DMS153 (cell line): ENCODE results near the gene MAOA.
A peak's percentile ranks its signal among the peaks of the same experiment; 100 is the strongest.
"Not testable (repeated sequence)": the region's sequence is repeated elsewhere in the genome, so short reads cannot be mapped to it uniquely, and the experiment has no call there.

Experiments
- DNase-seq: peaks from one replicate; lab custom pipeline; 2025; lab: John Stamatoyannopoulos, UW

MAOA gene

DNA sequence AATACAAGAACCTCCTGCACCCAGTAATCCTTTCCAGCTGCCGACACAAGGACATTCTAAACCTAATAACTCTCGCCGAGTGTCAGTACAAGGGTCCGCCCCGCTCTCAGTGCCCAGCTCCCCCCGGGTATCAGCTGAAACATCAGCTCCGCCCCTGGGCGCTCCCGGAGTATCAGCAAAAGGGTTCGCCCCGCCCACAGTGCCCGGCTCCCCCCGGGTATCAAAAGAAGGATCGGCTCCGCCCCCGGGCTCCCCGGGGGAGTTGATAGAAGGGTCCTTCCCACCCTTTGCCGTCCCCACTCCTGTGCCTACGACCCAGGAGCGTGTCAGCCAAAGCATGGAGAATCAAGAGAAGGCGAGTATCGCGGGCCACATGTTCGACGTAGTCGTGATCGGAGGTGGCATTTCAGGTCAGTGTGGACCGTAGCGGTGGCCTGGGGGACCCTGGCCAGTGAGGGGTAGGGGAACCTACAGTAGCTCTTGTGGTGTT, at the start of gene MAOA:
Gene MAOA (plus strand): TSS at position 295 of the 490 bp plus-strand sequence. CDS start 43 bp downstream, at position 338.
- DNase-seq: no peak

DNA sequence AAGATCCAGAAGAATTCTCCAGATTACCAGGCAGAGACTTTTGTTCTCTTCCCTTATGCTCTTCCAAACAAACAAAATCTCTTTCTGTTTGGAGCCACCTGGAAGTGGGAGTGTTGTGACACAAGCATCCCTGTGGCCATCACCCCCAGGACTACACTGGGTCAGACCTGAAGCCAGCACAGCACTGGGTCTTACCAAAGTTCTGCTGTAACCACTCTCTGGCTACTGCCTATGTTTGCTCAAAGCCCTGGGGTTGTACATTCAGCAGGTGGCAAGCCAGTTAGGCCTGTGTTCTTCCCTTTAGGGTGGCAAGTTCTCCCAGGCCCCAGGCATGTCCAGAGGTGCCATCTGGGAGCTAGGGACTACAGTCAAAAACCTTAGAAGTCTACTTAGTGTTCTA, 43.7 kb upstream of the MAOA start:
- DNase-seq: no peak

DNA sequence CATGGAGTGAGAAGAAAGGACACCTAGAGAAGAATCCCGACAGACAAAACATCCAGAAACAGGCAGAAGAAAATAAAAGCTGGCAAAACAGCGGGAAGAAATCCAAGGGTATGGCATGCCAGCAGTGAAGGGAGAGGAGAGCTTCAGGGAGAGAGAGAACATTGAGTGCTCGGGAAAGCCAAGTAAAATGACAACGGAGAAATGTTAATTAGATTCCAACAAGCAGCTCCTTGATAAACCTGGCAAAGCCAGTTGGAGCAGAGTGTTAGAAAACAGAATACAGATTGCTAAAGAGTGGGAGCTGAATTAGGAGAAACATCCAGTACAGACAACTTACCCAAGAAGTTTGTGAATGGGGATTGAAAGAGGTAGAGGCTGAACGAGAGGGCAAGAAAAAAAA, 40.4 kb upstream of the MAOA start:
- DNase-seq: no peak

DNA sequence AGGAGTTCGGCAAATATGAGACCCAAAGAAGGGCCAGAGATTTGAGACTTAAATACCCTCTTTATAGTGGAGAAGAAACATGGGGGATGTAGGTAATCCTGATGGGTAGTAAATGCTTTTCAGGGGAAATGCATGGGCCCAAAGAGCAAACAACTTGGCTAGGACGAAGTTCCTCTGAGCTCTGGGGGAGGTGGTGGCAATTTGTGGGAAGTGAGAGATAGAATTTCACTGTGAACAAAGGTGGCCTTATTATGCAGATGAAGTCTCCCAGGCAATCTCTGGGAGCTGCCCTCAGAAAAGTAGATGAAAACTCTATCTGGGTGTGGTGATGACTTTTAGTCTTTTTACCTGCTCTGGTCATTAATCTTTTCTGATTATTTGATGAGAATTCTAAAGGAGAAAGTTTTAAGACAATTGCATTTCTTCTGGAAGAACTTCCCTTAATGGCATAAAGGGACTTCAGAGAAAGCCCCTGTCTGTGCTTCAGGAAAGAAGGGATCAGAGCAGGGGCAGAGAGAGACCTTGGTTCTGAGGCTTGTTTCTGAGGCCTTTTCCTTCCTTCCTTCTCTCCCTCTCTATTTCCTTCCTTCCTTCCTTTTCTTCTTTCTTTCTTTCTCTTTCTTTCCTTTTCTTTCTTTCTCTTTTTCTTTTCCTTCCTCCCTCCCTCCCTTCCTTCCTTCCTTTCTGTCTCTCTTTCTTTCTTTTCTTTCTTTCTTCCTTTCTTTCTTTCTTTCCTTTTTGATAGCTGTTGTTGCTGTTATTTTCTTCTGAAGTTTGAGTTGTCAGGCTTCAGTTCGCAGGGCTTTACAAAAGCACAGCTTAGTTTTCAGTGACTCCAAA, 37.5 kb upstream of the MAOA start:
- no peak for DNase-seq

- DNase-seq: not testable (repeated sequence)
Observed at GRCh38 chrX:43619861-43620260, 36.2 kb upstream of the MAOA start.

DNA sequence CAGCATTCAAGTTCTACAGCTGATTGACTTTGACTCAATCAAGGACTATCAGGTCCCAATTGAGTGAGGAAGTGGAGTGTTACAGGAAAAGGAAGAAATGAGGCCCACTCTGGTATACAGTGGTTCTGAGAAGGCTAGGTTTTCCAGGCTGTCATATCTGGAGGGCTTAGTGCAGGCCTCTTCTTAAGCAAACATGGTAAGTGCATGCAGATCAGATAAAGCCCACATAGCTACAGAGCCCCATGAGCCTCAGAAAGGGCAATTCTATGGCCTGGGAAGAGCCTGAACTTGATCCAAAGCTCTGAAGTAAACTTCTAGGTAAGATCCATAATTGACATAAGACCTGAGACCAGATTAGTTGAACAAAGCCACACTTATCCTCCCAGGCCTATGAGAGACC, 29.0 kb upstream of the MAOA start:
- DNase-seq: no peak

DNA sequence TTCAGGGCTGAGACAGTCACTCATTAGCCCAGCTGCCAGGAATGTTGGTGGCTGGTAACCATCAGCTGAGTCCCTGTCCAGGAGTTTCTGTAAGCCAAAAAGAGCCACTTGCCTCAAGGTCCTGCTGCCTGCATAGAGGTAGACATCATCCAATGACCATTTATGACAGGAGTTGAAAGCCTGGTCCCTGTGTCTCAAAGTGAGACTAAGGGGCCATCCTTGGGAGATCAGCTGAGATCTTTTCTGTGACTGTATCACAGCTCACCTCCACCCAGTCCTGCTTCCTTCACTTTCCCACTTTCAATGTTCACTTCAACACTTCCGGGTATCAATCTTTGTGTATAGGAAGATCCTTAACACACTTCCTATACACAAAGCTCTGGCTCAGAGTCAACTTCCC, 28.4 kb upstream of the MAOA start:
- DNase-seq: no peak

DNA sequence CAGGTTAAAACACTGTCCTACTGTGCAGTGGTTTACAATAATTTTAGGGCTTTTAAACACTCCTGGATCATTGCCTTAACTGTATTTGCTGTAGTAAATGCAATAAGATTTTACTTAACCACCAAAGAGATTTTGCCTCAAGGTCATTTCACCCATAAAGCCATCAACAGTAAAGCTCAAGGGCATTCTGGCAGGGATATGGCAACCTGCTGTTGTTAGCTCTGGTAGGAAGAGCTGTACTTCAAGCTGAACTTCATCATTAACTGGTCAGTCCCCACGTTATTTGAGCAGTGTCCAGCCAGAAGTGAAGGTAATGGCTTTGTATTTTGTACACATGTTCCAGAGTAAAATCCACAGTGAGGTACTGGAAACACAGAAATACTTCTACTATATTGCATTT, 26.9 kb upstream of the MAOA start:
- no peak for DNase-seq

GRCh38 chrX:43631841-43632240, 24.3 kb upstream of the MAOA start:
- no peak for DNase-seq

GRCh38 chrX:43633081-43633480, 23.0 kb upstream of the MAOA start:
- DNase-seq: no peak

- DNase-seq: no peak
Observed at GRCh38 chrX:43633757-43634156, 22.3 kb upstream of the MAOA start.

GRCh38 chrX:43640482-43640881, 15.6 kb upstream of the MAOA start:
- DNase-seq: no peak

- no peak for DNase-seq
Observed at GRCh38 chrX:43641691-43642090, 14.4 kb upstream of the MAOA start.

- no peak for DNase-seq
Observed at GRCh38 chrX:43643201-43643600, 12.9 kb upstream of the MAOA start.

GRCh38 chrX:43643662-43644061, 12.4 kb upstream of the MAOA start:
- DNase-seq: no peak

DNA sequence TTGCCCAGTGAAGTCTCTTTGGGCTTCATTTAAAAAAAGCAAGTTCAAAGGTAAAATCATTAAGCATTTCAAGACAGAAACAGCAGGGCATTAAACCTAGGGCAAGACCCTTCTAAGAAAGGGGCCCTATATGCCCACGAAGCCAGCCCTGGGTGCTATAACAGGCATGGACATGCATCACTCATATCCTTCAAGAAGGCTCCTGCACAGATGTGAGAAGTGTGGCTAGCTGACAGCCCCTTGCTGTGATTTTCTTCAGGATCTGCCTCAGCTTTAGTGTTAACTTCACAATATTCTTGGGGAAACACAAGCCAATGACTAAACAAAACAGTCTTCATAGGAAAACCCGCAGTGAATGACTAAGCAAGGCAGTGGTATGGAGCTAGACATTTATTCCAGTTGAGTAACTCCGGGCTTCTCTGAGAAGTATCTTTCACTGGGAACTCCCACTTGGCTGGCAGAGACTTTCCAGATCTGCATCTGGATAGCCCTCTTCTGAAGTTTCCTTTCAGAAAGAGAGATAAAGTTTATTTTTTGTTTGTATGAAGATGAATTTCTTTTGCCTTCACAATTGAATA, 11.9 kb upstream of the MAOA start:
- DNase-seq: no peak

DNA sequence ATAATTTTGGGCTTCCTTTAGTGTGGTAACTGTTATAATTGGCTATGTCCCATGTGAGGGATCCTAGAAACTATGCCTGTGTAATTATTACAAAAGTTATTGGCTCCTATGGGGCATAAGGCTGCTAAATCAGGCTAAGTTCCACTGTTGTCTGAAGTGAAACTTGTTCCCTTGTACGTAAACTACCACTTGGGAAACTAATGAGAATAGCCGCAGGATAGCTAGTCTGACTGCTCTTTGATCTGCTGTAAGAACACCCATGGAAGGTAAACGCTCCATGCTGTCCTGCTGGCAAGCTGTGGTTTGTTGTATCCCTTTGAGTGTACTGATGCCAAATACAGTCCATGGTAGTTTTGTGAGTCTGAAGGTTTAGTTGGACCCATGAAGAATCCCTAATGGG, 9.3 kb upstream of the MAOA start:
- DNase-seq: no peak

DNA sequence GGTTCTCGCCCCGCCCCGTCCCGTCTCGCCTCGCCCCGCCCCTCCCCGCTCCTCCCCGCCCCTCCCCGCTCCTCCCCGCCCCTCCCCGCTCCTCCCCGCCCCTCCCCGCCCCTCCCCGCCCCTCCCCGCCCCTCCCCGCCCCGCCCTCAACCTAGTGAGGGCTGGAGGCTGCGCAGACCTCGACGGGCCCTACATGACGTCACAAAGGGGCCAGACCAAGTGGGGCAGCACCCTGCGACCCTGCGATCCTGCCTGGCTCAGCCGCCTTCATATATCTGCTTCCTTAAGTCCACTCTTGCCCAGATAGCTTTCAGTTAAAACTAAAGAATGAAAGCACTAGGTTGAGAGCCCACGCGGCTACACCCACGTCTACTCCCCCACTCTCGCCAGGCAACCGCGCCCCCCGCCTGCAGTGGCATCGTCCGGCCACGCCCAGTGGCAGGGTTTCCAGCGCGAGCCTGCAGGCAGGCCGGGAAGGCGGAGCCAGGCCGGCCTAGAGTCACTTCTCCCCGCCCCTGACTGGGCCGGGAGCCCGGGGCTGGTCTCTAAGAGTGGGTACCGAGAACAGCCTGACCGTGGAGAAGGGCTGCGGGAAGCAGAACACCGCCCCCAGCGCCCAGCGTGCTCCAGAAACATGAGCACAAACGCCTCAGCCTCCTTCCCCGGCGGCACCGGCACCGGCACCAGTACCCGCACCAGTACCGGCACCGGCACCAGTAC, 1.5 kb upstream of the MAOA start:
- DNase-seq: peak; percentile 83

DNA sequence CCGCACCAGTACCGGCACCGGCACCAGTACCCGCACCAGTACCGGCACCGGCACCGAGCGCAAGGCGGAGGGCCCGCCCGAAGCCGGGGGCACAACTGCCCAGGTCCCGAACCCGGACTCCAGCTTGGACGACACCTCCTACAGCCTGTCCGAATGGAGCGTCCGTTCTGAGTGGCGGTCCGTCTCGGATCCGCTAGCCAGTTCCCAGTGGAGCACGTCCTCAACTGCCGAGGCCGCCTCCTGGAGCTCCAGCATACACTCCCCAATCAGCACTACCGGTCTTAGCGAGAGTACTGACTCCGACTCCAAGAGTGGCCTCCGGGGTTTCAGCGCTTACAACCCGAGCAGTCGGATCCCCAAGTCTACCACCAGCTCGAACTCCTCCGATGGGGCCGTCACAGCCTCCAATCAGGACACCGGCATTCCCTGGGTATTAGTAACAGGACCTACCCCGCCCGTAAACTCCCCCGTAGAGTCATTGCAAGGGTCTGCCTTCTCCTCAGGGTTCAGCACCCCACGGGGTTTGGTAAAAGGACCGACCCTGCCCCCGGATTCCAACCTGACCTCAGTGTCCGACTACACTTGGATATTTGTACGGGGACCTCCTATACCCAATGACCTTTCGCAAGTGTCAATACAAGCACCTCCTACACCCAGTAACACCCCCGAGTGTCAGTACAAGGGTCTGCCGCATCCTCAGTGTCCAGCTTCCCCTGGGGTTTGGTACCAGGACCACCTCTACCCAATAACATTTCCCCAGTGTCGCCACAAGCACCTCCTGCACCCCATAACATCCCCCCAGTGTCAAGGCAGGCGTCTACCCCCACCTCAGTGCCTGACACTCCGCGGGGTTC, 721 bp upstream of the MAOA start:
- no peak for DNase-seq

DNA sequence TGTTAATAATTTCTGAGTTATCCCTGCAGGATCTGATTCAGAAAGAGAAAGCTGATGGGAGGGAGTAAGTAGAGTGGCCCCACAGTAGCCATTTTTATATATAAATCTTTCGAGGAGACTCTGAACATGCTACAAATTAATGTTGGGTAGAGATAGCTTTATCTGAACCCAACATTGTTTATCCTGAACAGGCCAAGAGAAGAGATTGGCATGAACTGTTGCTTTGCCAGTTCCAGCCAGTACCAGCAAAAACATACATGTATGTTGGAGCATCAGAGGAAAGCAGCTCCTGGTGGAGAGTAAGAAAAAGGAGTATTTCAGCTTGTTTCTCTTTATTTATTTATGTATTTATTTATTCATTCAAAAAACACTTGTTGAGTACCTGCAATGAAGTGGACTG, 1.6 kb downstream of the MAOA start:
- DNase-seq: no peak

DNA sequence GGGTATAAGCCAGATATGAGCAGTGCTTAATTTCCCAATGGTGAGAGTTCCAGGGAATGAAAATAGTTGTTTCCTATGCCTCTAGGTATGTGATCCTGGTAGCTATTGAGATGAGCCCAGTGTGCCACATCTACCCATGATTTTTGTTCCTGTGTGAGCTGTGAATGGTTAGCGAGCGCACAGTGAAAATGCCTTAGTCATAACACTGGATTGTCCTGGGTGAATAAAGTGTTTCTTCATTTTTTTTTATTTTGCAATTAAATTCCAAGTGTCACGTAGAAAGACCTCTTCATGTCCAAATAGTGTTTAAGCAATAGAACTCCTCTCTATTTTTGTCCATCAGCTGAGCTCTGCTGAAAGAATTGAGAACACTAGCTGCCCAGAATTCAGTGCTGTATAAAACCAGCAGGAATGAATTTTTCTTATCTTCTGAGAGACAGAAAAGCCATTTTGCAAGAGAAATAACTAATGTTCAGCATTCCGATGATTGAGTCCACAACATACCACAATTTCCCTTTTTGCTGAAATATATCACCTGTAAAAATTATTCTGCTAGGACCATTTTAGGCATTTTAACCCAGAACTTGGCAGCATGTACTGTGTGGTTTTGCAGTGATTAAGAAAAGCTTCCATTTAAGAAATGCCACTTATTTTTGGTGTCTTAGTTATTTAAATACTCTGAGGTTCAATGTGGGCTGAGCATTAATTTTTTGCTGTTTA, 5.6 kb downstream of the MAOA start:
- DNase-seq: no peak
